GM08714 (cell line): ENCODE data around the gene FLNB.

Experiments used
- H3K4me3 ChIP-seq: fragments of 200-500 bp; sonication (Bioruptor generic); 2 replicates; pipeline ENCODE4 v1.5.1; 2014; ENCODE audit warnings: mild to moderate bottlenecking, low read length, inconsistent platforms
- ZNF274 ChIP-seq: IDR thresholded peaks from 2 replicates; pipeline ENCODE4 v1.6.1; 2012; ENCODE audit warnings: mild to moderate bottlenecking, low read depth, low read length

FLNB gene

GRCh38 chr3:58111513-58112184 is 103.4 kb downstream of the FLNB start:
- TF ChIP-seq ZNF274, result no peak
- no peak overlapping the region; the same call in 1 of the 2 replicates for H3K4me3 ChIP-seq

DNA sequence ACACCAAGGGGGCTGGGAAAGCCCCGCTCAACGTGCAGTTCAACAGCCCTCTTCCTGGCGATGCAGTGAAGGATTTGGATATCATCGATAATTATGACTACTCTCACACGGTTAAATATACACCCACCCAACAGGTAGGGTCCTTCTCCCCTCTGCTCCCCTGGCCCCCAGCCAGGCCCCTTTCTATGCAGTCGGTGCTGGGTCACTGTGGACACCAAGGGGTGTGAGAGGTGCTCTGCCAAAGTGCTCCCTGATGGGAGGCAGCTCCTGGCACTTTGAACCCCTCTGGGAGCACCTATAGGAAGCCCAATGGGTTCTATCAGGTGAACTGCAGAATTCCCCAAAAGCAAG is 103.9 kb downstream of the FLNB start:
- no peak overlapping the region; the same call in 1 of the 2 replicates for H3K4me3 ChIP-seq
- no peak for TF ChIP-seq ZNF274

- H3K4me3 ChIP-seq, result no peak overlapping the region
- no peak for TF ChIP-seq ZNF274
Measured at GRCh38 chr3:58115175-58115574, 107.0 kb downstream of the FLNB start.

- TF ChIP-seq ZNF274, result no peak
- H3K4me3 ChIP-seq, result no peak overlapping the region
Measured at GRCh38 chr3:58116161-58116955, 108.1 kb downstream of the FLNB start.

DNA sequence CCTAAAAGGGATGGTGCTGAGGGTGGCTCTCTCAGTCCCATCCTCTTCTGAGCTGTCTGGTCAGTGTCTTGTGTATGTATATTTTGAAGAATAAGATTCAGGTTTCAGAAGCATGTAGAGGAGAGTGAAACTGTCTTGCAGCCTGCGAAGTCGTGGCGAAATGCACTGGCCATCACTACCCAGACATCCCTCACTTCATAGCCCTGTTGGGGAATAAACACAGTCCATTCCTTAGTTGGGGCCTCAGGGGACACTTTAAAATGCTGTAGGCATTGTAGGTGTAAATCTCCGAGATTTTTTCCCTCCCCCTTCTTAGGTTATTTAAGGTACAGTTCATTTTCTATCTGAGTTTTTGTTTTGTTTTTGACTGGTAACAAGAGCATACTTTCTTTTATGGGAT is 108.8 kb downstream of the FLNB start:
- H3K4me3 ChIP-seq, result no peak overlapping the region

GRCh38 chr3:58117561-58118181 is 109.4 kb downstream of the FLNB start:
- TF ChIP-seq ZNF274, result no peak
- H3K4me3 ChIP-seq, result no peak overlapping the region

More for the DNA sequence above, 108.8 kb downstream of the FLNB start:
- no peak for TF ChIP-seq ZNF274

GRCh38 chr3:58119186-58119585 is 111.0 kb downstream of the FLNB start:
- no peak for TF ChIP-seq ZNF274
- no peak overlapping the region for H3K4me3 ChIP-seq

DNA sequence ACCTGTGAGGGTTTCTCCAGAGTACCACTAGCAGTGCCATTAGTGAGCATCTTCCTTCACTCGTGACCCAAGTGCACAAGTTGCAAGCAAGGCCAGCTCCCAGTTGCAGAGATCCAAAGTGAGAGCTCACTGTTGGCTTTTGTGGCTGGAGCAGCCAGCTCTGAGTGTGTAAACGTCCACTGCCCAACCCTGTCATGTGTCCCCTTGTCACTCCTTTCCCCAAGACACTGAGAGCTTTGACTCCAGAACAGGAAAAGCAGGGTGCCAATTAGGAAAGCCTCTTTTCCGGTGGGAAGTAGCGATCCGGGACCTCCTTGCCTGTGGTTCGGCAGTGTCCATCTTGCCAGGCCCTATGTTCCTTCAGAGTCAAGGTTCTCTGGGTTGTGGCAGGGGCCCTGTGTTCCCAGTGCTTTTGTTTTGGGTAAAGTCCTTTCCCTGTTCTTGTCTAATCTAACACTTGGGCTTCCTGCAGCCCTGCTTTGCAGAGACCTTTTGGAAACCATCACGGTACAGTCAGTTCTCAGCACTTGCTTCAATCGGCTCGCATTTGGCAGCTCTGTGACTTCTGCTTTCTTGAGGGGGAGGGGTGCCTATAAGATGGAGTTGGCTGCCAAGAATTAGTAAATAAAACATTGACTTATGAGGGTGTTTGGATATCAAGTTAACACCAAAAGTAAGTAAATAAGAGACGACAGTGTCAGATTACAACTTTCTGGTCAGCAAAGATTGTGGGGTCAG is 112.0 kb downstream of the FLNB start:
- no peak overlapping the region for H3K4me3 ChIP-seq
- no peak for TF ChIP-seq ZNF274

- H3K4me3 ChIP-seq, result no peak overlapping the region
- no peak for TF ChIP-seq ZNF274
Measured at GRCh38 chr3:58121183-58121582, 113.0 kb downstream of the FLNB start.

- no peak for TF ChIP-seq ZNF274
- H3K4me3 ChIP-seq, result no peak overlapping the region
Measured at GRCh38 chr3:58122936-58123700, 114.9 kb downstream of the FLNB start.

GRCh38 chr3:58124387-58124786 is 116.2 kb downstream of the FLNB start:
- H3K4me3 ChIP-seq, result no peak overlapping the region
- no peak for TF ChIP-seq ZNF274

GRCh38 chr3:58129041-58129770 is 121.0 kb downstream of the FLNB start:
- no peak for TF ChIP-seq ZNF274
- H3K4me3 ChIP-seq, result no peak overlapping the region

DNA sequence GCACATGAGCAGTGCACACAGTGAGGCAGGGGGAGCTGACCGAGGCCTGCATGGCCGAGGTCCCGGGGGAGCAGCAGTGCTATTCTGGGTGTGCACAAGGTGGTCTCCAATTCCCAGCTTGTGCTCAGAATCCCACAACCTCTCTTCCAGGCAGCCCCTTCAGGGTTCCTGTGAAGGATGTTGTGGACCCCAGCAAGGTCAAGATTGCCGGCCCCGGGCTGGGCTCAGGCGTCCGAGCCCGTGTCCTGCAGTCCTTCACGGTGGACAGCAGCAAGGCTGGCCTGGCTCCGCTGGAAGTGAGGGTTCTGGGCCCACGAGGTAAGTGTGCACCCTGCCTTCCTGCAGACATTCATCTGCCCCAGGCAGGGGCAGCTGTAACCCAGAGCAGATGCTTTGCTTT is 122.4 kb downstream of the FLNB start:
- TF ChIP-seq ZNF274, result no peak
- H3K4me3 ChIP-seq, result no peak overlapping the region
